A549 (cell line): ENCODE data around the gene MIPOL1. TPM values are rescaled to one million over a fixed set of nuclear protein-coding genes. Genes with fewer than 3 reads are reported as not detected.

Source experiments
- ATAC-seq, 2 experiments: fragments of 200-7000 bp in 1 of 2; fragments of >200 bp in 1 of 2; cut with Nextera tagmentation in 1 of 2; cut with Tn5 transposase in 1 of 2; 3 replicates each; pipeline versions ENCODE4 v1.8.0 to v1.9.1; 2018 to 2020; ENCODE audit warnings: mild to moderate bottlenecking in 1 of 2, moderate library complexity in 1 of 2
- CTCF ChIA-PET: fragments of 300-600 bp; sonication (Branson Sonifier 250); formaldehyde crosslinking; extraction: SDS; loops from one replicate; lab custom pipeline; 2021; ENCODE audit warnings: antibody characterized with exemption, inconsistent platforms; lab: Yijun Ruan, JAX
- POLR2A ChIA-PET: fragments of 350-600 bp; formaldehyde crosslinking; extraction: SDS; loops from one replicate; lab custom pipeline; 2021; ENCODE audit warnings: antibody characterized with exemption, inconsistent platforms; lab: Yijun Ruan, JAX
- DNase-seq, 2 experiments: peaks; one replicate each; pipeline versions ENCODE4 v3.0.0 to v3.0.0-alpha.2; 2011 to 2016; ENCODE audit warnings: low read depth in 1 of 2, low spot score in 1 of 2
- FAIRE-seq: peaks from 2 replicates; lab custom pipeline; 2011; peaks lifted over from hg19 to GRCh38; lab: Jason Lieb, UNC
- H3K27ac ChIP-seq, 2 experiments: fragments of >200 bp; sonication (Bioruptor Twin); formaldehyde crosslinking; 3 replicates each; pipeline ENCODE4 v1.5.1; 2016 to 2017
- H3K4me1 ChIP-seq: fragments of >200 bp; sonication (Bioruptor Twin); formaldehyde crosslinking; 3 replicates; pipeline ENCODE4 v1.6.1; 2016
- H3K4me2 ChIP-seq: fragments of >200 bp; sonication (Bioruptor Twin); formaldehyde crosslinking; 3 replicates; pipeline ENCODE4 v1.6.1; 2016
- H3K4me3 ChIP-seq: fragments of >200 bp; sonication (Bioruptor Twin); formaldehyde crosslinking; 3 replicates; pipeline ENCODE4 v1.5.1; 2016
- H3K9me3 ChIP-seq: fragments of >200 bp; sonication (Bioruptor Twin); formaldehyde crosslinking; 3 replicates; pipeline ENCODE4 v1.6.1; 2016
- CEBPB ChIP-seq, 2 experiments: fragments of >200 bp in 1 of 2; sonication (Bioruptor Twin) in 1 of 2; formaldehyde crosslinking in 1 of 2; IDR thresholded peaks; 2 replicates each; pipeline ENCODE4 v1.6.1; 2012 to 2016
- CHD2 ChIP-seq: fragments of 150-350 bp; IDR thresholded peaks from 2 replicates; pipeline ENCODE4 v1.6.1; 2014; ENCODE audit warnings: low read length; ENCODE audit not compliant: partially characterized antibody
- EP300 ChIP-seq, 2 experiments: fragments of >200 bp; sonication (Bioruptor Twin); formaldehyde crosslinking; IDR thresholded peaks; 2 replicates in 1 of 2; 3 replicates in 1 of 2; pipeline ENCODE4 v1.6.1; 2016 to 2017
- FOSL2 ChIP-seq, 2 experiments: fragments of 450-650 bp in 1 of 2; fragments of >200 bp in 1 of 2; sonication (Bioruptor Twin) in 1 of 2; formaldehyde crosslinking; IDR thresholded peaks; 2 replicates each; pipeline versions ENCODE4 v1.5.0 to v1.6.1; 2016 to 2020; ENCODE audit warnings: mild to moderate bottlenecking in 1 of 2, moderate library complexity in 1 of 2
- GATA3 ChIP-seq: IDR thresholded peaks from 2 replicates; pipeline ENCODE4 v1.6.1; 2012; ENCODE audit warnings: borderline replicate concordance
- HOXB13 ChIP-seq: fragments of 250-450 bp; sonication (Bioruptor Pico); IDR thresholded peaks from 2 replicates; pipeline ENCODE4 v1.5.0; 2020; ENCODE audit warnings: low read depth, mild to moderate bottlenecking, moderate library complexity
- JUN ChIP-seq, 2 experiments: fragments of >200 bp; sonication (Bioruptor Twin); formaldehyde crosslinking; IDR thresholded peaks; 2 replicates in 1 of 2; 3 replicates in 1 of 2; pipeline ENCODE4 v1.6.1; 2016 to 2017
- KDM5A ChIP-seq: fragments of 200-600 bp; sonication (generic); IDR thresholded peaks from 2 replicates; pipeline ENCODE4 v1.6.1; 2016; ENCODE audit warnings: antibody characterized with exemption, mild to moderate bottlenecking
- PHF8 ChIP-seq: fragments of 200-600 bp; sonication (generic); IDR thresholded peaks from 2 replicates; pipeline ENCODE4 v1.6.1; 2016; ENCODE audit warnings: low read depth, mild to moderate bottlenecking, antibody characterized with exemption, moderate library complexity, borderline replicate concordance
- POLR2A ChIP-seq: IDR thresholded peaks from 2 replicates; pipeline ENCODE4 v1.6.1; 2012; ENCODE audit warnings: mild to moderate bottlenecking, low read length
- RAD21 ChIP-seq, 2 experiments: fragments of >200 bp in 1 of 2; sonication (Bioruptor Twin) in 1 of 2; formaldehyde crosslinking in 1 of 2; IDR thresholded peaks in 1 of 2; conservative IDR thresholded peaks in 1 of 2; 2 replicates in 1 of 2; 3 replicates in 1 of 2; pipeline ENCODE4 v1.6.1; 2012 to 2018; ENCODE audit warnings: inconsistent platforms in 1 of 2
- RARB ChIP-seq: fragments of 250-450 bp; sonication (Bioruptor Pico); IDR thresholded peaks from 2 replicates; pipeline ENCODE4 v1.8.0; 2021; ENCODE audit warnings: mild to moderate bottlenecking, moderate library complexity
- SMC3 ChIP-seq: fragments of >200 bp; sonication (Bioruptor Twin); formaldehyde crosslinking; IDR thresholded peaks from 3 replicates; pipeline ENCODE4 v1.6.1; 2018; ENCODE audit warnings: inconsistent platforms
- TFCP2L1 ChIP-seq: fragments of 250-450 bp; sonication (Bioruptor Pico); IDR thresholded peaks from 2 replicates; pipeline ENCODE4 v1.5.0; 2021; ENCODE audit warnings: mild to moderate bottlenecking
- WGBS: methylation state at CpG from one replicate; pipeline ENCODE4 v1.1.6; 2017; ENCODE audit errors: missing lambda C conversion rate; 5-methylcytosine and 5-hydroxymethylcytosine counted together
- polyA plus RNA-seq, 4 experiments: library from polyadenylated mRNA; depleted of rRNA in 3 of 4; stranded (reverse); fragments of >200 nt; fragmentation: RNase III in 1 of 4; extraction: RNeasy Plus Mini Kit Qiagen cat#74134 plus additional on column Dnase treatment in 1 of 4; gene quantifications; 2 replicates in 3 of 4; 3 replicates in 1 of 4; pipeline ENCODE4 v1.2.3, GENCODE V29; 2011 to 2017
- TF ChIP-seq, protein P1 (sequence below): IDR thresholded peaks from 2 replicates; pipeline ENCODE4 v1.6.1; 2012
- TF ChIP-seq, protein P2 (sequence below): fragments of 200-600 bp; sonication (generic); IDR thresholded peaks from 2 replicates; pipeline ENCODE4 v1.6.1; 2016; ENCODE audit warnings: antibody characterized with exemption, mild to moderate bottlenecking, moderate library complexity
- TF ChIP-seq, protein P3 (sequence below): IDR thresholded peaks from 2 replicates; pipeline ENCODE4 v1.6.1; 2012
- TF ChIP-seq, protein P4 (sequence below): fragments of >200 bp; sonication (Bioruptor Twin); formaldehyde crosslinking; IDR thresholded peaks from 3 replicates; pipeline ENCODE4 v1.6.1; 2016
- TF ChIP-seq, protein P5 (sequence below): IDR thresholded peaks from 2 replicates; pipeline ENCODE4 v1.6.1; 2012; ENCODE audit warnings: low read depth, borderline replicate concordance

MIPOL1 gene
- polyA plus RNA-seq, 2 of the 4 experiments (the other 2 are of a cell fraction) = 5.2 to 13.4 TPM

DNA sequence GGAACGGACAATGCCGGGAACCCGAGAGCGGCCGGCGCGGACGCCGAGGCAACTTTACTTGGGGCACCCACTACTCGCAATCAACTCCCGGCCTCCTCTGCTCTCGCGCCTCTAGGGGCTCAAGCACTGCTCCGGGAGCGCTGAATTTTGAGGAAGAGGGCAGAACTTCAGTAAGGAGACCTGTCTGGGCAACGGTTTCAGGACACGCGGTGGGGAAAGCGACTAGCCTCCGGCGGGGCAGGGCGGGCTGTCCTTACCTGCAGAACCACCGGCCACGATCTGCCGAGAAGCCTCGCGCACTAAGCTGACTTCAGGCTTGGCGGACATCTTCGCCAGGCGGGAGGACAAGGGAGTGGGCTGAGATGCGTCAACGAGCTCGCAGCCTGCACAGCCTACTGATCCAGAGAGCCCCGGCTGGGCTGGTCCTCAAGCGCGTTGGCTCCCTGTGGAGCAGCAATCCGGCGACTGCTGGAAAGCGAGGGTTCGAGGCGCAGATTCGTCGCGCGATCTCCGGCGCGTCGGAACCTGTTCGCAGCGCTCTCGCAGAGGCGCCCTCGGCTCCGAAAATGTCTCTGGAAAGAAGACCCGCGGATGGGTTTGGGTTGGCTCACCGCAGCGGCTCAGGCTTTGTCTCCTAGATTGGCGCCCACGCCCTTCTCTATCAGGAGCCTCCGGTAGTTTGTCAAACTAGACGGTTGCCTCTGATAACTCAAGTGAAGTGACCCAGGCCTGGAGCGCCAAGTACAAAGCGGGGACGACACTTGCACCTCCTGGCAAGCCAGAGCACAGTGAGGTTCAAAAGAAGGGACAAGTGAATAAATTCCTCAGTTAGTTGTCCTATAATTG, 25.5 kb upstream of the MIPOL1 start, which contains the start of gene SLC25A21:
SLC25A21 (minus strand) TSS at position 583 of the 846 bp plus-strand sequence.
- CTCF ChIA-PET = interaction anchor here (0.7 to 3.1 kb wide), 6 partner anchors 21 to 567 kb away, joined by 3 to 12 read pairs (median 5); partner anchors contain the start of gene MIPOL1
- Histone ChIP-seq H3K27ac (peak within 1 kb of the TSS; percentile 82 to 89), H3K4me1 (peaks cover 7% of the 10 kb centered on the region; the same call in 2 of the 3 replicates), H3K9me3 (no peaks in the 10 kb centered on the region)
- ATAC-seq (peak; percentile 97 to 98), FAIRE-seq (no peak)
- TF ChIP-seq EP300 (IDR thresholded peaks at IDR 0.05) = no peak
- peak in 1 of 2 experiments; percentile 16; a peak in 1 of 5 replicates for TF ChIP-seq RAD21 (conservative IDR thresholded peaks at IDR 0.05 in 1 of 2, IDR thresholded peaks at IDR 0.05 in 1 of 2)
- TF ChIP-seq, protein P1, sequence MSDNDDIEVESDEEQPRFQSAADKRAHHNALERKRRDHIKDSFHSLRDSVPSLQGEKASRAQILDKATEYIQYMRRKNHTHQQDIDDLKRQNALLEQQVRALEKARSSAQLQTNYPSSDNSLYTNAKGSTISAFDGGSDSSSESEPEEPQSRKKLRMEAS = peak; percentile 85; the same call in 1 of the 2 replicates
- TF ChIP-seq HOXB13 = peak; percentile 57; the same call in 1 of the 2 replicates
- peak; percentile 33; the same call in 1 of the 2 replicates for TF ChIP-seq GATA3
- no peak for TF ChIP-seq TFCP2L1 (CRISPR knock-in tag)
- TF ChIP-seq, protein P2, sequence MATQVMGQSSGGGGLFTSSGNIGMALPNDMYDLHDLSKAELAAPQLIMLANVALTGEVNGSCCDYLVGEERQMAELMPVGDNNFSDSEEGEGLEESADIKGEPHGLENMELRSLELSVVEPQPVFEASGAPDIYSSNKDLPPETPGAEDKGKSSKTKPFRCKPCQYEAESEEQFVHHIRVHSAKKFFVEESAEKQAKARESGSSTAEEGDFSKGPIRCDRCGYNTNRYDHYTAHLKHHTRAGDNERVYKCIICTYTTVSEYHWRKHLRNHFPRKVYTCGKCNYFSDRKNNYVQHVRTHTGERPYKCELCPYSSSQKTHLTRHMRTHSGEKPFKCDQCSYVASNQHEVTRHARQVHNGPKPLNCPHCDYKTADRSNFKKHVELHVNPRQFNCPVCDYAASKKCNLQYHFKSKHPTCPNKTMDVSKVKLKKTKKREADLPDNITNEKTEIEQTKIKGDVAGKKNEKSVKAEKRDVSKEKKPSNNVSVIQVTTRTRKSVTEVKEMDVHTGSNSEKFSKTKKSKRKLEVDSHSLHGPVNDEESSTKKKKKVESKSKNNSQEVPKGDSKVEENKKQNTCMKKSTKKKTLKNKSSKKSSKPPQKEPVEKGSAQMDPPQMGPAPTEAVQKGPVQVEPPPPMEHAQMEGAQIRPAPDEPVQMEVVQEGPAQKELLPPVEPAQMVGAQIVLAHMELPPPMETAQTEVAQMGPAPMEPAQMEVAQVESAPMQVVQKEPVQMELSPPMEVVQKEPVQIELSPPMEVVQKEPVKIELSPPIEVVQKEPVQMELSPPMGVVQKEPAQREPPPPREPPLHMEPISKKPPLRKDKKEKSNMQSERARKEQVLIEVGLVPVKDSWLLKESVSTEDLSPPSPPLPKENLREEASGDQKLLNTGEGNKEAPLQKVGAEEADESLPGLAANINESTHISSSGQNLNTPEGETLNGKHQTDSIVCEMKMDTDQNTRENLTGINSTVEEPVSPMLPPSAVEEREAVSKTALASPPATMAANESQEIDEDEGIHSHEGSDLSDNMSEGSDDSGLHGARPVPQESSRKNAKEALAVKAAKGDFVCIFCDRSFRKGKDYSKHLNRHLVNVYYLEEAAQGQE = peak; percentile 72
- TF ChIP-seq CHD2 = peak; percentile 45
- peak in 1 of 2 experiments; percentile 42; a peak in 1 of 4 replicates for TF ChIP-seq CEBPB (IDR thresholded peaks at IDR 0.05)
- TF ChIP-seq, protein P3, sequence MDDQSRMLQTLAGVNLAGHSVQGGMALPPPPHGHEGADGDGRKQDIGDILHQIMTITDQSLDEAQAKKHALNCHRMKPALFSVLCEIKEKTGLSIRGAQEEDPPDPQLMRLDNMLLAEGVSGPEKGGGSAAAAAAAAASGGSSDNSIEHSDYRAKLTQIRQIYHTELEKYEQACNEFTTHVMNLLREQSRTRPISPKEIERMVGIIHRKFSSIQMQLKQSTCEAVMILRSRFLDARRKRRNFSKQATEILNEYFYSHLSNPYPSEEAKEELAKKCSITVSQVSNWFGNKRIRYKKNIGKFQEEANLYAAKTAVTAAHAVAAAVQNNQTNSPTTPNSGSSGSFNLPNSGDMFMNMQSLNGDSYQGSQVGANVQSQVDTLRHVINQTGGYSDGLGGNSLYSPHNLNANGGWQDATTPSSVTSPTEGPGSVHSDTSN = peak; percentile 71
- peak; percentile 55 to 80; a peak in 4 of 5 replicates for TF ChIP-seq JUN (IDR thresholded peaks at IDR 0.05)
- no peak for TF ChIP-seq FOSL2 (IDR thresholded peaks at IDR 0.05)
- TF ChIP-seq FOSL2 (CRISPR knock-in tag; IDR thresholded peaks at IDR 0.05) = no peak
- TF ChIP-seq SMC3 = peak; percentile 9; the same call in 1 of the 3 replicates
- TF ChIP-seq, protein P4, sequence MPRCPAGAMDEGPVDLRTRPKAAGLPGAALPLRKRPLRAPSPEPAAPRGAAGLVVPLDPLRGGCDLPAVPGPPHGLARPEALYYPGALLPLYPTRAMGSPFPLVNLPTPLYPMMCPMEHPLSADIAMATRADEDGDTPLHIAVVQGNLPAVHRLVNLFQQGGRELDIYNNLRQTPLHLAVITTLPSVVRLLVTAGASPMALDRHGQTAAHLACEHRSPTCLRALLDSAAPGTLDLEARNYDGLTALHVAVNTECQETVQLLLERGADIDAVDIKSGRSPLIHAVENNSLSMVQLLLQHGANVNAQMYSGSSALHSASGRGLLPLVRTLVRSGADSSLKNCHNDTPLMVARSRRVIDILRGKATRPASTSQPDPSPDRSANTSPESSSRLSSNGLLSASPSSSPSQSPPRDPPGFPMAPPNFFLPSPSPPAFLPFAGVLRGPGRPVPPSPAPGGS = peak; percentile 68; the same call in 2 of the 3 replicates
- peak; percentile 84 for TF ChIP-seq POLR2A
- TF ChIP-seq, protein P5, sequence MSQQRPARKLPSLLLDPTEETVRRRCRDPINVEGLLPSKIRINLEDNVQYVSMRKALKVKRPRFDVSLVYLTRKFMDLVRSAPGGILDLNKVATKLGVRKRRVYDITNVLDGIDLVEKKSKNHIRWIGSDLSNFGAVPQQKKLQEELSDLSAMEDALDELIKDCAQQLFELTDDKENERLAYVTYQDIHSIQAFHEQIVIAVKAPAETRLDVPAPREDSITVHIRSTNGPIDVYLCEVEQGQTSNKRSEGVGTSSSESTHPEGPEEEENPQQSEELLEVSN = peak; percentile 89
- TF ChIP-seq RARB = no peak
- TF ChIP-seq KDM5A = peak; percentile 43; the same call in 1 of the 2 replicates
- TF ChIP-seq PHF8 = peak; percentile 89
- TF ChIP-seq, all 56 proteins: peak for 15
- peak within 1 kb of the TSS; percentile 86 for H3K4me2 ChIP-seq
- peak; percentile 90 to 91 for DNase-seq
- H3K4me3 ChIP-seq = peak within 1 kb of the TSS; percentile 59
- POLR2A ChIA-PET = interaction anchor here (0.5 to 2.5 kb wide), 7 partner anchors 24 to 511 kb away, joined by 3 to 20 read pairs (median 3); partner anchors contain the start of genes MIPOL1 and PAX9
- 2% methylated on average over 26 of the region's 66 CpGs for WGBS
